ENCODE data around the gene TUBB. TPM values are rescaled to one million over a fixed set of nuclear protein-coding genes. Genes with fewer than 3 reads are reported as not detected.

The TUBB gene
- total RNA-seq, 1 experiment from 2014 or later: 853 TPM

DNA sequence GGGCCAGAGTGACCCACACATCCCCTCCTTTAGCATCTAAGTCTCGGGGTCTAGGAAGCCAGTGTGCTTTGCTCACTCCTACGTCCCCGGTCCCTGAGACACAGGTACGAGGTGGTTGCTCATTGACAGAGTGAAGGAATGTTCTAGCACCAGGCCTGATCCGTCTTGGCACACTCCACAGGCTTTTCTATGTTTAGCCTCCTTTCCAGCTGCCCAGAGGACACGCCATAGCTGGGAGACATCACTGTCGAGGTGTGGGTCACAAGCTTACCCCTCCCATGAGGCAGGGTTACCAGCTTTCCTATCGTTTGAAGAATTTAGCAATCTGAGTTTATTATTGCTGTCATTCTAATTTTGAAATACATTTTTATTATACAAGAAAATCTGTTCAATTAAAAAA is 54.5 kb downstream of the TUBB start:
- CTCF ChIA-PET: interaction anchor here (0.5 kb wide), 1 partner anchor 15 kb away, joined by 3 read pairs; no protein-coding TSS in a partner anchor
- H3K27me3 ChIP-seq (ENCODE audit: control insufficient read depth, insufficient read depth, low read length): no peaks in the 10 kb centered on the region
- POLR2A ChIA-PET: interaction anchor here (0.6 to 0.7 kb wide), 2 partner anchors 13 to 28 kb away, joined by 4 to 5 read pairs; no protein-coding TSS in a partner anchor
- peaks cover 34% of the 10 kb centered on the region for H3K4me1 ChIP-seq (ENCODE audit: control insufficient read depth, insufficient read depth, low read length)
- BruUV-seq (replicated peaks): no TSS peak
- intact Hi-C loops (cut with micrococcal nuclease; ENCODE audit: unreplicated experiment) (no loop called here), in situ Hi-C loops (cut with HindIII; ENCODE audit: low pct_unique_long_range_greater_than_20kb, low sequenced_read_pairs) (no loop called here)
- ATAC-seq (no peak), DNase-seq (ENCODE audit: low read depth, low spot score) (no peak)
- no peak overlapping the region for H3K4me3 ChIP-seq (ENCODE audit: low read depth in 2 of 2, low read length in 2 of 2)
- H3K36me3 ChIP-seq (ENCODE audit: control insufficient read depth, insufficient read depth, low read length): no peaks in the 10 kb centered on the region
- H3K27ac ChIP-seq (ENCODE audit: low read length): peak overlapping the region; percentile 14; the same call in 1 of the 2 replicates
- no peaks in the 10 kb centered on the region for H3K9me3 ChIP-seq (ENCODE audit: control insufficient read depth, insufficient read depth, low read depth, low read length)
- TF ChIP-seq TCF7L2 (IDR thresholded peaks at IDR 0.05; ENCODE audit: low read depth, low read length) (no peak), SIN3A (IDR thresholded peaks at IDR 0.05; ENCODE audit: borderline replicate concordance, insufficient read depth, low read depth, low read length) (no peak), REST (IDR thresholded peaks at IDR 0.05; ENCODE audit: insufficient read depth in 1 of 2, low read depth in 2 of 2, low read length in 1 of 2) (no peak), CTCF (IDR thresholded peaks at IDR 0.05) (no peak), POLR2AphosphoS5 (IDR thresholded peaks at IDR 0.05; ENCODE audit: low read depth, low read length) (no peak)

Other genes with a start within 250 kb of the TUBB start
- gene HLA-E, start 230.8 kb upstream of the TUBB start, total RNA-seq (2021; ENCODE audit: unreplicated experiment): 132 TPM
- gene GNL1, start 163.9 kb upstream of the TUBB start, total RNA-seq (2021; ENCODE audit: unreplicated experiment): 90.6 TPM
- gene PRR3, start 163.1 kb upstream of the TUBB start, total RNA-seq (2021; ENCODE audit: unreplicated experiment): 16.5 TPM
- 94.9 TPM for gene ABCF1, start 148.9 kb upstream of the TUBB start, total RNA-seq (2021; ENCODE audit: unreplicated experiment)
- gene PPP1R10, start 103.1 kb upstream of the TUBB start, total RNA-seq (2021; ENCODE audit: unreplicated experiment): 82.9 TPM
- gene MRPS18B, start 102.5 kb upstream of the TUBB start, total RNA-seq (2021; ENCODE audit: unreplicated experiment): 69.1 TPM
- 15.8 TPM for gene ATAT1, start 93.5 kb upstream of the TUBB start, total RNA-seq (2021; ENCODE audit: unreplicated experiment)
- 30.8 TPM for gene C6orf136, start 73.2 kb upstream of the TUBB start, total RNA-seq (2021; ENCODE audit: unreplicated experiment)
- 44.5 TPM for gene DHX16, start 47.3 kb upstream of the TUBB start, total RNA-seq (2021; ENCODE audit: unreplicated experiment)
- 55.3 TPM for gene PPP1R18, start 33.7 kb upstream of the TUBB start, total RNA-seq (2021; ENCODE audit: unreplicated experiment)
- 21.9 TPM for gene NRM, start 29.4 kb upstream of the TUBB start, total RNA-seq (2021; ENCODE audit: unreplicated experiment)
- gene MDC1, start 3.1 kb upstream of the TUBB start, total RNA-seq (2021; ENCODE audit: unreplicated experiment): 68.6 TPM
- gene FLOT1, start 22.3 kb downstream of the TUBB start, total RNA-seq (2021; ENCODE audit: unreplicated experiment): 176 TPM
- 106 TPM for gene IER3, start 24.2 kb downstream of the TUBB start, total RNA-seq (2021; ENCODE audit: unreplicated experiment)
- gene DDR1, start 164.2 kb downstream of the TUBB start, total RNA-seq (2021; ENCODE audit: unreplicated experiment): 95.2 TPM
- gene GTF2H4, start 187.9 kb downstream of the TUBB start, total RNA-seq (2021; ENCODE audit: unreplicated experiment): 27.5 TPM
- 42.7 TPM for gene VARS2, start 193.9 kb downstream of the TUBB start, total RNA-seq (2021; ENCODE audit: unreplicated experiment)
- gene SFTA2, start 211.8 kb downstream of the TUBB start, total RNA-seq (2021; ENCODE audit: unreplicated experiment): not detected
- gene MUCL3, start 220.6 kb downstream of the TUBB start, total RNA-seq (2021; ENCODE audit: unreplicated experiment): not detected

Data from Panc1 (cell line).